HG02938 (cell line): Measurements from ENCODE around the gene MLF1.
A peak's percentile ranks its signal among the peaks of the same experiment; 100 is the strongest.

Source experiments
- ATAC-seq: cut with Tn5 transposase; IDR thresholded peaks from one replicate; pipeline ENCODE4 v1.9.1; 2021; ENCODE audit warnings: mild to moderate bottlenecking, moderate library complexity; ENCODE audit not compliant: unreplicated experiment

The MLF1 gene

DNA sequence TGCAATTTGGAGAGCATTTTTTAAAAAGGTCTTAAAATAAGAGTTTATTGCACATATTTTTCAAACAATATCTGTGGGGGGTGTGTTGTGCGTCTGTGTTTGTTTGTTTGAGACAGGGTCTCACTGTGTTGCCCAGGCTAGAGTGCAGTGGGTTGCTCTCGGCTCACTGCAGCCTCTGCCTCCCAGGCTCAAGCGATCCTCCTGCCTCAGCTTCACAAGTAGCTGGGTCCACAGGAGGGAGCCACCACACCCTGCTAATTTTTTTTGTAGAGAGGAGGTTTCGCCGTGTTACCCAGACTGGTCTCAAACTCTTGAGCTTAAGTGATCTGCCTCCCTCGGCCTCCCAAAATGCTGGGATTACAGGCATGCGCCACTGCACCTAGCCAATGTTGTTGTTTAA lies 2.7 kb downstream of the MLF1 start:
- no peak for ATAC-seq

DNA sequence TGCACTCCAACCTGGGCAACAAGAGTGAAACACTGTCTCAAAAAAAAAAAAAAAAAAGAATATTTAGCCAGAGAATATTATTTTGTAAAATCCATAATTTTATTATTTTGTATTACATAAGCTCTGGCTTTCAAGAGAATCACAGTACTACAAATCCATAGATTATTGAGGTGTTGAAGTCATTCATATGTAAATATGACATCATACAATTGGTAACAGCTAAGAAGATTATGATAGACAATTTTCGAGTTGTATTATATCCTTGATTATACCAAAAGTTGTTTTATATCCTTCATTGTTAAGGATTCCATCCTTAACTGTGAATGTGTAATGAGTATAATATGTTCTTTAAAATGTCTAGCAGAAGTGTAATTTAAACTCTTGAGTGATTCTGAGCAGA lies 3.7 kb downstream of the MLF1 start:
- ATAC-seq, result no peak

DNA sequence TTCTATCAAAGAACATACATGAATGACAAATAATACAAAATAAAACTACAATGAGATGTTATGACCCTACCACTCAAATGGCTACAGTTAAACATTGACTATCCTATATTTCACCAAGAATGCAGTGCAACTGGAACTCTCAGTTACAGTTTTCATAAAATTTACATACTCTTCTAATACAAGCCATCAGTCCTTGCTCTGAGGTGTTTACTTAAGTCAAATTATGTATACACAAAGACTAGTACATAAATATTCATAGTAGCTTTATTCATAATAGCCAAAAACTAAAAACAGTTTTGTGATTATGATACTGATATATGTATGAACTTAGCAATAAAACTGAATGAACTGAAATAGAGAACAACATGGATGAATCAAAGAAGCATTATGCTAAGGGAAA lies 19.2 kb downstream of the MLF1 start:
- no peak for ATAC-seq

DNA sequence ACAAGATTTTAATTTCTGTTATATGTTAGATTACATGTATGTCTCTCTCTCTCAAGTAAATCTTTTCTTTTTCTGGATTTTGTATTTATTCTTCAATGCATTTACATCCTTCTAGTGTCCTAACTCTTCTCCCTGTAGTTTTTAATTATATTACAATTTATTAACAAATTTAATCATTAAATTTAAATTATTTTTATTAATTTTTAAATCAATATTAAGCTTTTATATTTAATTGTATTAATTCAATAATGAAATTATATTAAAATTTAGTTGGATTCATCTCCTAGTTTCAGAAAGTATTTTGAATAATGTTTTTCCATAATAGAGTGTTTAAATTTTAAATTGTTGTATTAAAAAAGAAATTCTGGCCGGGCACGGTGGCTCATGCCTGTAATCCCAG lies 29.8 kb downstream of the MLF1 start:
- ATAC-seq, result no peak

DNA sequence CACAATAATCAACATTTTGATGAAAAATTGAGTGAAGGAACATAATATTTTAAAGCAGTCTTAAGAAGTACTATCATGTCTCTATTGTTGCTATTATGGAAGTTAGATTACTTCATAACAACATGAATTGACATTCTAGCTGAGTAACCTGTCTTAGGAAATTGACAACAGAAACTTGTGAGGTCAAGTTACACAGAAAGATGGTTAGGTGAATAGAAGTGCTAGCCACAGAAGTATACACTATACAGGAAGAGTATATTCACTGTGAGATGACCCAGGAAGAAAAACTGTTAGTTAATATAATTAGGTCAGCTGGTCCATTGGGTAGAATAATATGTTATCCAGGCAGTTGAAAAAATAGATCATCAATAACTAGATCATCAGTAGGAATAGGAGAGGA lies 31.2 kb downstream of the MLF1 start:
- ATAC-seq, result no peak

DNA sequence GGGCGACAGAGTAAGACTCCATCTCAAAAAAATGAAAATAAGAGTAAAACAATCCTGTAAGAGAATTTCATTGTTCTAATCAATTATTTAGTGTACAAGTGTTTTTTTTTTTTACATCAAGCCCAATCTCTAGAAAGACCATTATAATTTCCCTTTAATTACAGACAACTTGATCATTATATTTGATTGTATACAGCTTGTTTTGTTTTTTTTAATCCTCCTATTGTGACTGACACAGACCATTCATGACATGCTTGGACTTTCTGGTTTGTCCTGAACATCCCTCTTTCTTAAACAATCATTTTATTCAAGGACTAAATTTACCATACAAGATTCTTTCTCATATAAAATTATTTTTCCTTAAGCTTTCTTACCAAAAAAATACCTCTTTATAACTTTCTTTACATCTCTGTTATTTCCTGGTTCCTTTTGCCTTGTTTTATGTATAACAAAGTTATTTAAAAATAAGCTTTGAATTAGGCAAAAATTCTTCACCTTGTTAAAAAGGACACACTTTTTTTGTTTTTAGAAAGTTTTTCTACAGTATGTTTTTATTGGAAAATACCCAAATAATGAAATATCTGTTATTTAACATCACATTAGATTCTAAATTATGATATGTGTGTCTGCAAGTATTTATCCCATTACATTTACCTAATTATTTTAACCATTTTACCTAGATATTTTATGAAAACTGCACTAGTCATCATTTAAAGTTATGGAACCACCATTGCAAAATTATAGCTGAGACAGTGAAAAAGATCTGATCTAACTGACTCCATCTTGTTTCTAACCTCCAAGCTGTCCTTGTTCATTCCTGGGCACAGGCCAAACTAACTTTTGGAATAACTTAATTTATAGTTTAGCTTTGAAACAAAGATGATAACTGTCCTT lies 47.2 kb downstream of the MLF1 start:
- ATAC-seq, result no peak

DNA sequence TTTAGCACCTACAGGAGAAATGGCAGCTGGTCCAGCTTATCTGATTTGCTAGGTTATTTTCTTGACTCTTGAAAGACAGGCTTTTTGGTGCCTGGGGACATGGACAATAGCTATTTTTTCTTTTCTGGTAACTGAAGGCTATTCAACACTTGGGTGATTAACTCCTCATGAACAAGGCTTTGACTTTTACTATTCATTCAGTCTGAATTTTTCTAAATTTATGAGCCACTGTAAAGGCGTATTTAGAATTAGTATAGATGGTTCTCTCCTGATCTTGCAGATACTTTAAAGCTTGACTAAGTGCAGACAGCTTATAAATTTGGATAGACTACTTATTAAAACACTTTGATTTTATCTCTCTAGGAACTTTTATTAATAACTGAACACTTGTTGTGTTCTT lies 54.9 kb downstream of the MLF1 start:
- ATAC-seq, result no peak

DNA sequence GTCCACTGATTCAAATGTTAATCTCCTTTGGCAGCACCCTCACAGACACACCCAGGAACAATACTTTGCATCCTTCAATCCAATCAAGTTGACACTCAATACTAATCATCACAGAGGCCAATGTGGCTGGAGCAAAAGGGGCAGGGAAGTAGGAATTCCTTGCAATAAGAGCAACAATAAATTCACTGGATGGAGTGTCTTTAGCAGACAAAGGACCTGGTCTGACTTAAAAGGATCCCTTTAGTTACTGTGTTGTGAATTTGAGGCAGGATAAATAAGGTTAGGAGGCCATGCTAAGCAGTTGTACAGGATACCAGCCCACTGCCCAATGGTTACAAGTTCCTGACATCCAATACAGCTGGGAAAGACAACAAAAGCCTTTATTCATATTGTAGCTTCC lies 61.0 kb downstream of the MLF1 start:
- ATAC-seq, result no peak

DNA sequence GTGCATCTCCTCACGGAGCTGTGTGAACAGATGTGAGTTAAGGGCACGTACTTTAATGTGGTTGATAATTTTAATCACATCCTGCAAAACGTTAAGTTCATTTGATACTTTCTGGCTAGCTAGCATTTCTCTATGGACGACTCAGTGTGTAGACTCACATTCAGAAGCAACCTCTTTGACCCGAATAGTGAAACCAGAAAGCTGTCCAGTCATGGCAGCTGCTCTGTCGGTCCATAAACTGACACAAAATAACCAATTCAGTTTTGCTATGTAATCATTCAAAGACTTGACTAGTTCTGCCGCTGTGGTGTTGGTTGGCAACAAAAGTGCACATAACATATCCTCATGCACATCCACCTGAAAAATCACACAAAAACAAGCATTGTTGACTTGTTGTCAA lies 69.7 kb downstream of the MLF1 start:
- ATAC-seq, result no peak

DNA sequence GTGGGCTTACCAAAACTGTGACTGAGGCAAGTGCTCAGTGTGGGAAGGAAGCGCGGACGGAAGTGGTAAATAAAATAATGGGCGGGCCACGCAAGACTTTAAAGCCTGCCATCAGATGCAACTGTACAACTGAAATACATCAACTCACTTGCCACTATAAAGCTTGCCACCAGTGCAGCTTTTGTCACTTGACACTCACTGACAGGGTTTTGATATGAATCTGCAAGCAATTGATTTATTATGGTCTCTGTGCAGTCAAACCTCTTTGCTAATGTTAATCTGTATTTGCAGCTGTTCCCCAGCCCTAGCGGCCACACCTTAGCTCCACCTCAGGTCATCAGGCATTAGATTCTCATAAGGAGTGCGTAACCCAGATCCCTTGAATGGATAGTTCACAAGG lies 71.0 kb downstream of the MLF1 start:
- no peak for ATAC-seq

DNA sequence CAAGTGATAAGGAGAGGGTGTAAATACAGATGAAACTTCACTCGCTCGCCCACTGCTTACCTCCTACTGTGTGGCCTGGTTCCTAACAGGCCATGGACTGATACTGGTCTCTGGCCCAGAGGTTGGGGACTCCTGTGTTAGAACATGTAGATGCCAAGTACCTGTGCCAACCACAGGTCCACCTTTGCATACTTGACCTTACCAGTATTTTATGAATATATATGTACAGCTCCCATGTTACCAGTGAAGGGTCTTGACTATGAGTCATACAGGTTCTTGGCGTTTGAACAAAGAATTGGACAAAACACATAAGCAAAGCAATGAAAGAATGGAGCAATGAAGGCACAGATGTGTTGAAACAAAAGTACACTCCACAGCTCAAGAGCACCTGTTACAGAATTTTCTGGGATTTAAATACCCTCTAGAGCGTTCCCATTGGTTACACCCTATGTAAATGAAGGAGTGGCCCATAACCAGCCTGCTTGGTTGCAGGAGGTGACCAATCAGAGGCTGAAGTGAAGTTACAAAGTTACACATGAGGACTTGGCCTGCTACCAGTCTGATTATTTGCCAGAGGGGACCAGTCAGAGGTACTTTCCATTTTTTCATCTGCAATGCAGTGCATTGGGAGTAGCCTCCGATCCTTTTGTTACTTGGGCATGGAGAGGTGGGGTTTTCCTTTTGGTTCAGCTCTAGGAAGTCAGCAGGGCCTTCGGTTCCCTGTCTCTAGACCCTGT lies 71.6 kb downstream of the MLF1 start:
- no peak for ATAC-seq

DNA sequence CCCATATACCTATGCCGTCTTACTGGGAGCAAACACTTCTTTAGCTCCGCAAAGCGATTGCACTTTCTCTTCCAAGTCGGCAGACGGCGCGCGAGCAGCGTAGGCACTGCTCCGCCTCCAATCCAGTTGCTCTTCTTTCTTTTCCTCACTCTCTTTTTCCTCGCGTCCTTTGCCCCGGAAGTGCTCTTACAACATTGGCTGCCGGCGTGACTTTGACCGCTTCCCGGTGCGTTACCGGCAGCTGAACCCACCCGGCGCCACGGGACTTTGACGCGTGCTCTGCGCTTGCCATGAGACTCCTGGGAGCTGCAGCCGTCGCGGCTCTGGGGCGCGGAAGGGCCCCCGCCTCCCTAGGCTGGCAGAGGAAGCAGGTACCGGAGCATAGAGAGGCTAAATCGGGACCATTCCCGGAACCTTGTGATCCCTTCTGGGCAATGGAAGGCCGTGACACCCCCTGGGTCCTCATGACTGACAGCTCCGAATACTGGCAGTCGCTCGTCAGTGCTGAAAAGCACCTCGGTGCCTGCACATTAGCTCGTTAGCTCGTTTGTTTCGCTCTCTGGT lies 73.4 kb downstream of the MLF1 start, which contains the start of gene GFM1:
GFM1 (plus strand) TSS at position 183 of the 564 bp plus-strand sequence; CDS start at position 291, 108 bp downstream.
- peak; percentile 97 for ATAC-seq

DNA sequence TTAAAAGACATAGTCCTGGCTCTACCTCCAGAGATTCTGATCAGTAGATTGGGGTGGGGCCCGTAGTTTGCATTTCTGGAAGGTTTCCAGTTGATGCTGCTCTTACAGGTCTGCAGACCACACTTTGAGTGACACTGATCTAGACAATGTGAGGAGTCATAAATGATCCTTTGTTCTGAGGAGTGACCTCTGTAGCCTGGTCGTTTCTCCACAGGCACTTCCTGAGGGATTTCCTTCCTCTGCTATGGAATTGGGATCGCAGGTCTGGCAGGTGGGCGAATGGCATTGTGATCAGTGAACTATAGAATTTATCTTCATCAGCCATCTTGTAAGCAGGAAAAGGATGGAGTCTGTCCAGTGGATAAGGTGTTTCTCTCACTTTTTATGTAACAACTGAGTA lies 78.8 kb downstream of the MLF1 start:
- ATAC-seq, result no peak

DNA sequence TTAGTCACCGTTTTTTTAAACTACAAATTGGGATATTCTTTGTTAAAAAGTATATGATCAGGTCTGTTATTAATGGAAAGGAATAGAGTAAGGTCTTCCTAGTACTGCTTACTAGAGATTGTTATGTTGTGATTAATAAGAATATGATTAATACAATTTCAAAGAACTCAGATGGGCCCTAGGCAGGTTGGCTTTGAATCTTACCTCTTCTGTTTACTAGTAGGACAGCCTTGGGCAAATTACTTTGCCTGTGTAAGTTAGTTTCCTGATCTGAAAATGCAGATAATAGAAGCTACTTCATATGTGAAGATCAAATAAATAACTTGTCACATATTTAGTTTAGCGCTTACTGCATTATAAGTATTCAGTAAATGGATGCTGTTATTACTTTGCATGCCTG lies 80.2 kb downstream of the MLF1 start:
- ATAC-seq, result no peak

DNA sequence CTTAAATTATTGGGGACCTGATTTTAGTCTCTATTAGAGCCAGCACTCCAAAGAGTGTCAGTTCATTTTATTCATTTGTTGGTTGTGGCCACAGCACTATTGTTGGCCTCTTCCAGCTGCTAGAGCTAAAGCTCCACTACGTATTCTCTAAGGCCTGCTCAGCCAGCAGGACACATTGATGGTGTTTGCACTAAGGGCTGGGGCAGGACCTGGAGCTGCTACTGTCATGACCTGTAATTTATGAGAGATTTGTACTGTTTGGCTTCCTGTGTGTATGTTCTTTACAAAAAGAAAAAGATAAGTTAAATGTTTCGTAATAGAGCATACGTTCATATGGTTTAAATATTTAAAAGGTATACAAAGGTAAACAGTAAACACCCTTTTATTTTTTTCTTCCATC lies 81.5 kb downstream of the MLF1 start:
- ATAC-seq, result no peak
